AG04449 (cell line): ENCODE measurements around the gene ORMDL2.
"Not testable (repeated sequence)": the region's sequence is repeated elsewhere in the genome, so short reads cannot be mapped to it uniquely, and the experiment has no call there.

Source experiments
- CTCF ChIA-PET: fragments of 350-600 bp; formaldehyde crosslinking; extraction: SDS; loops from one replicate; lab custom pipeline; 2021; ENCODE audit warnings: antibody characterized with exemption; lab: Yijun Ruan, JAX
- POLR2A ChIA-PET: fragments of 400-600, 350-600 bp; formaldehyde crosslinking; extraction: SDS; loops from one replicate; lab custom pipeline; 2020; ENCODE audit warnings: antibody characterized with exemption, inconsistent platforms; lab: Yijun Ruan, JAX
- DNase-seq: peaks from one replicate; pipeline ENCODE4 v3.0.0-alpha.2; 2010; ENCODE audit warnings: low read depth, low spot score
- H3K4me3 ChIP-seq: 2 replicates; pipeline ENCODE4 v1.5.1; 2011; ENCODE audit warnings: low read depth, mild to moderate bottlenecking, control low read depth, low read length
- CTCF ChIP-seq: IDR thresholded peaks from one replicate; pipeline ENCODE4 v1.5.1; 2011; ENCODE audit warnings: mild to moderate bottlenecking, moderate library complexity, low read length, control low read depth, inconsistent platforms; ENCODE audit not compliant: insufficient read depth; ENCODE audit errors: missing control alignments

ORMDL2 gene

GRCh38 chr12:55828357-55828756, 10.5 kb downstream of the ORMDL2 start:
- TF ChIP-seq CTCF: no peak
- ChIA-PET CTCF (interaction anchor here (2.2 to 3.6 kb wide), 4 partner anchors 8 to 112 kb away, joined by 5 to 20 read pairs (median 14); partner anchors contain the start of gene PYM1), POLR2A (interaction anchor here (3.1 to 3.7 kb wide), 2 partner anchors 11 to 19 kb away, joined by 27 to 31 read pairs; partner anchors contain the start of genes ORMDL2 and SARNP)
- no peak for DNase-seq
- peak overlapping the region; percentile 78; the same call in 1 of the 2 replicates for H3K4me3 ChIP-seq

- no peak for DNase-seq
- ChIA-PET POLR2A (interaction anchor here (0.6 to 3.7 kb wide), 13 partner anchors 12 to 144 kb away, joined by 3 to 31 read pairs (median 5); partner anchors contain the start of genes MMP19, ORMDL2, RAB5B and SARNP), CTCF (interaction anchor here (1.0 to 3.6 kb wide), 12 partner anchors 9 to 114 kb away, joined by 3 to 20 read pairs (median 4); partner anchors contain the start of genes MMP19, PYM1 and SARNP)
- no peak for TF ChIP-seq CTCF
- peak overlapping the region; percentile 78 for H3K4me3 ChIP-seq
Observed at GRCh38 chr12:55829967-55830600, 12.2 kb downstream of the ORMDL2 start.

GRCh38 chr12:55830601-55831446, 13.0 kb downstream of the ORMDL2 start:
- no peak for DNase-seq
- no peak for TF ChIP-seq CTCF
- ChIA-PET CTCF (interaction anchor here (0.6 to 3.6 kb wide), 13 partner anchors 10 to 109 kb away, joined by 3 to 20 read pairs (median 4); partner anchors contain the start of genes MMP19, PYM1 and SARNP), POLR2A (interaction anchor here (0.6 to 3.7 kb wide), 10 partner anchors 12 to 143 kb away, joined by 3 to 31 read pairs (median 8); partner anchors contain the start of genes MMP19, ORMDL2, RAB5B and SARNP)
- peak overlapping the region; percentile 78 for H3K4me3 ChIP-seq

GRCh38 chr12:55831447-55831815, 13.6 kb downstream of the ORMDL2 start:
- POLR2A ChIA-PET: interaction anchor here (1.5 to 3.7 kb wide), 4 partner anchors 12 to 86 kb away, joined by 3 to 31 read pairs (median 22); partner anchors contain the start of genes MMP19, ORMDL2 and SARNP
- DNase-seq: no peak
- CTCF ChIA-PET: interaction anchor here (0.6 to 3.6 kb wide), 6 partner anchors 10 to 99 kb away, joined by 3 to 20 read pairs (median 8); partner anchors contain the start of genes MMP19 and PYM1
- TF ChIP-seq CTCF: no peak
- H3K4me3 ChIP-seq: peak overlapping the region; percentile 78

- CTCF ChIA-PET: interaction anchor here (1.2 kb wide), 1 partner anchor 11 kb away, joined by 3 read pairs; no protein-coding TSS in a partner anchor
- TF ChIP-seq CTCF: no peak
- no peak for DNase-seq
- POLR2A ChIA-PET: interaction anchor here (0.6 kb wide), 1 partner anchor 10 kb away, joined by 3 read pairs; the partner anchor contains the start of gene MMP19
- no peak overlapping the region for H3K4me3 ChIP-seq
Observed at GRCh38 chr12:55833056-55833455, 15.2 kb downstream of the ORMDL2 start.

- DNase-seq, H3K4me3 ChIP-seq: not testable (repeated sequence)
- CTCF ChIA-PET: interaction anchor here (1.2 kb wide), 1 partner anchor 106 kb away, joined by 4 read pairs; no protein-coding TSS in a partner anchor
- POLR2A ChIA-PET: interaction anchor here (0.9 to 3.6 kb wide), 2 partner anchors 13 to 92 kb away, joined by 3 to 12 read pairs; no protein-coding TSS in a partner anchor
Observed at GRCh38 chr12:55834400-55834799, 16.6 kb downstream of the ORMDL2 start.
